ENCODE data around the gene RRP15. TPM values are rescaled to one million over a fixed set of nuclear protein-coding genes. Genes with fewer than 3 reads are reported as not detected.

Gene RRP15
- total RNA-seq, 1 experiment from 2014 or later, result 25.6 TPM

- Histone ChIP-seq H3K9ac (ENCODE audit: low read length) (peak overlapping the region; percentile 85), H3K9me2 (replicated peaks; ENCODE audit: low read length) (no peaks in the 10 kb centered on the region), H3K79me2 (ENCODE audit: low read length) (peaks cover 78% of the 10 kb centered on the region), H3K9me3 (ENCODE audit: low read length) (no peaks in the 10 kb centered on the region), H3K27ac (ENCODE audit: low read length) (peak overlapping the region; percentile 91), H3K36me3 (ENCODE audit: low read depth, low read length) (peaks cover 7% of the 10 kb centered on the region; the same call in 1 of the 2 replicates), H3K4me3 (ENCODE audit: low read length) (peak overlapping the region; percentile 0; the same call in 1 of the 2 replicates), H3K4me1 (ENCODE audit: insufficient read depth, low read length) (peaks cover 89% of the 10 kb centered on the region), H3F3A (ENCODE audit: low read length, unreplicated experiment) (peaks cover 31% of the 10 kb centered on the region), H3K4me2 (ENCODE audit: low read length) (peak overlapping the region; percentile 52), H3K27me3 (ENCODE audit: low read length) (no peaks in the 10 kb centered on the region), H2AFZ (ENCODE audit: low read length) (no peak overlapping the region), H4K20me1 (ENCODE audit: low read length) (no peaks in the 10 kb centered on the region)
- ChIA-PET POLR2A (ENCODE audit: unreplicated experiment) (interaction anchor here (0.5 to 1.5 kb wide), 10 partner anchors 35 to 1124 kb away, joined by 3 to 14 read pairs (median 4); partner anchors contain the start of gene TGFB2), CTCF (interaction anchor here (0.6 to 1.6 kb wide), 3 partner anchors 41 to 686 kb away, joined by 3 to 7 read pairs (median 4); no protein-coding TSS in a partner anchor)
- BruUV-seq (replicated peaks), result TSS peak; percentile 19
- ATAC-seq (peak; percentile 69), DNase-seq (peak; percentile 100)
- TF ChIP-seq CTCF (conservative IDR thresholded peaks at IDR 0.05; ENCODE audit: low read depth, low read length) (no peak), EZH2 (IDR thresholded peaks at IDR 0.05; ENCODE audit: low read length, unreplicated experiment) (no peak), EZH2phosphoT487 (IDR thresholded peaks at IDR 0.05; ENCODE audit: borderline replicate concordance, low read length) (no peak)
- intact Hi-C loops (cut with micrococcal nuclease), result loop anchor here (1.0 to 5.0 kb wide), 6 partner anchors 44 to 567 kb away; no protein-coding TSS in a partner anchor
Measured at GRCh38 chr1:218380125-218380977, 95.3 kb downstream of the RRP15 start.

DNA sequence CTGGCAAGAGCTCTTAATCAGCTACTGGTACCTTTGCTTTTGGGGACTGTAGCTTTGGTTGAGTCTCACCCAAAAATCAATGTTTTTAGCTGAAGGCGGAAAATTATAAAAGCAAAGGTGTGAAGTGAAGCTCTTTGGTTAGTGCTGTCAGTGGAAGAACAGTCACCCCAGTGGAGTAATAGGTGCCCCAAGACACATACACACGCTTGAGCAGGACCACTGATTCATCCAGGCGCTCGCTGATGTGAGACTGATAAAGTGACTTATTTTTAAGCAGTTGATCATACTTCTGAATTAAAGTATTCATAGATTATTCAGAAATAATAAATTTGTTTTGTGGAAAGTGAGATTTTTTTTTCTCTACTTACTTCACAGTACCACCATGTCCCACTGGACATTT is 97.2 kb downstream of the RRP15 start:
- Histone ChIP-seq H3K4me2 (ENCODE audit: low read length) (no peak overlapping the region), H3K4me1 (ENCODE audit: insufficient read depth, low read length) (peaks cover 75% of the 10 kb centered on the region), H3K9me2 (replicated peaks; ENCODE audit: low read length) (no peaks in the 10 kb centered on the region), H4K20me1 (ENCODE audit: low read length) (no peaks in the 10 kb centered on the region), H3K36me3 (ENCODE audit: low read depth, low read length) (peaks cover 14% of the 10 kb centered on the region; the same call in 1 of the 2 replicates), H3K79me2 (ENCODE audit: low read length) (peaks cover 84% of the 10 kb centered on the region), H3K27me3 (ENCODE audit: low read length) (no peaks in the 10 kb centered on the region), H3F3A (ENCODE audit: low read length, unreplicated experiment) (peaks cover 14% of the 10 kb centered on the region), H3K9ac (ENCODE audit: low read length) (peak overlapping the region; percentile 85), H3K4me3 (ENCODE audit: low read length) (no peak overlapping the region), H2AFZ (ENCODE audit: low read length) (no peak overlapping the region), H3K27ac (ENCODE audit: low read length) (peak overlapping the region; percentile 91), H3K9me3 (ENCODE audit: low read length) (no peaks in the 10 kb centered on the region)
- BruUV-seq (replicated peaks), result no TSS peak
- intact Hi-C loops (cut with micrococcal nuclease), result loop anchor here (5.0 kb wide), 2 partner anchors 515 to 565 kb away; no protein-coding TSS in a partner anchor
- CTCF ChIA-PET, result no interaction called here
- TF ChIP-seq EZH2 (IDR thresholded peaks at IDR 0.05; ENCODE audit: low read length, unreplicated experiment) (no peak), CTCF (conservative IDR thresholded peaks at IDR 0.05; ENCODE audit: low read depth, low read length) (no peak), EZH2phosphoT487 (IDR thresholded peaks at IDR 0.05; ENCODE audit: borderline replicate concordance, low read length) (no peak)
- DNase-seq (no peak), ATAC-seq (no peak)
- POLR2A ChIA-PET (ENCODE audit: unreplicated experiment), result interaction anchor here (0.5 kb wide), 1 partner anchor 1889 kb away, joined by 10 read pairs; no protein-coding TSS in a partner anchor

Measured in PC-3 (cell line).